H9 (cell line): ENCODE measurements around the gene AFAP1. TPM values are rescaled to one million over a fixed set of nuclear protein-coding genes. Genes with fewer than 3 reads are reported as not detected.

Source experiments
- DNase-seq: peaks from one replicate; pipeline ENCODE4 v3.0.0-alpha.2; 2017
- H2AFZ ChIP-seq: one replicate; pipeline ENCODE4 v1.6.1; 2013; ENCODE audit warnings: mild to moderate bottlenecking, low read length, control low read depth, moderate library complexity
- H2AK5ac ChIP-seq: 2 replicates; pipeline ENCODE4 v1.6.1; 2013; ENCODE audit warnings: low read length, control low read depth, mixed read lengths; ENCODE audit not compliant: insufficient read length
- H2BK120ac ChIP-seq: one replicate; pipeline ENCODE4 v1.6.1; 2013; ENCODE audit warnings: low read depth, mild to moderate bottlenecking, low read length, control low read depth, inconsistent platforms; ENCODE audit not compliant: poor library complexity, severe bottlenecking
- H2BK12ac ChIP-seq: 2 replicates; pipeline ENCODE4 v1.6.1; 2013; ENCODE audit warnings: low read length, control low read depth, mixed read lengths, low read depth; ENCODE audit not compliant: insufficient read length
- H2BK15ac ChIP-seq: 2 replicates; pipeline ENCODE4 v1.6.1; 2013; ENCODE audit warnings: low read depth, low read length, control low read depth
- H2BK20ac ChIP-seq: one replicate; pipeline ENCODE4 v1.6.1; 2013; ENCODE audit warnings: low read depth, mild to moderate bottlenecking, low read length, control low read depth, inconsistent platforms; ENCODE audit not compliant: poor library complexity, severe bottlenecking
- H2BK5ac ChIP-seq: 2 replicates; pipeline ENCODE4 v1.6.1; 2013; ENCODE audit warnings: low read length, control low read depth, mixed read lengths; ENCODE audit not compliant: insufficient read length
- H3K14ac ChIP-seq: 2 replicates; pipeline ENCODE4 v1.6.1; 2013; ENCODE audit warnings: low read length, control low read depth; ENCODE audit not compliant: insufficient read depth
- H3K18ac ChIP-seq: 2 replicates; pipeline ENCODE4 v1.6.1; 2013; ENCODE audit warnings: low read depth, mild to moderate bottlenecking, mixed read lengths, low read length, control low read depth; ENCODE audit not compliant: insufficient read length
- H3K23ac ChIP-seq: 2 replicates; pipeline ENCODE4 v1.6.1; 2013; ENCODE audit warnings: low read length, control low read depth, mixed read lengths, low read depth; ENCODE audit not compliant: insufficient read length
- H3K23me2 ChIP-seq: 2 replicates; pipeline ENCODE4 v1.6.1; 2013; ENCODE audit warnings: low read depth, mild to moderate bottlenecking, mixed read lengths, low read length, control low read depth; ENCODE audit not compliant: insufficient read length, poor library complexity, severe bottlenecking
- H3K27ac ChIP-seq: 2 replicates; pipeline ENCODE4 v1.5.1; 2013; ENCODE audit warnings: low read length, control low read depth, mixed read lengths, low read depth; ENCODE audit not compliant: insufficient read length
- H3K27me3 ChIP-seq: 2 replicates; pipeline ENCODE4 v1.6.1; 2013; ENCODE audit warnings: low read length, control low read depth, inconsistent platforms; ENCODE audit not compliant: insufficient read depth
- H3K4ac ChIP-seq: 2 replicates; pipeline ENCODE4 v1.6.1; 2013; ENCODE audit warnings: low read depth, mild to moderate bottlenecking, control low read depth, inconsistent platforms, low read length, moderate library complexity
- H3K4me1 ChIP-seq: 2 replicates; pipeline ENCODE4 v1.6.1; 2013; ENCODE audit warnings: low read length, control low read depth, inconsistent platforms; ENCODE audit not compliant: insufficient read depth
- H3K4me2 ChIP-seq: 2 replicates; pipeline ENCODE4 v1.6.1; 2013; ENCODE audit warnings: low read length, control low read depth, mixed read lengths; ENCODE audit not compliant: insufficient read length, insufficient read depth
- H3K56ac ChIP-seq: 2 replicates; pipeline ENCODE4 v1.6.1; 2013; ENCODE audit warnings: low read depth, mild to moderate bottlenecking, mixed read lengths, low read length, control low read depth; ENCODE audit not compliant: insufficient read length
- H3K79me1 ChIP-seq: 2 replicates; pipeline ENCODE4 v1.6.1; 2013; ENCODE audit warnings: low read depth, mild to moderate bottlenecking, moderate library complexity, low read length, control low read depth, inconsistent platforms; ENCODE audit not compliant: insufficient read depth, poor library complexity, severe bottlenecking
- H3K79me2 ChIP-seq: 2 replicates; pipeline ENCODE4 v1.6.1; 2013; ENCODE audit warnings: low read length, control low read depth, inconsistent platforms; ENCODE audit not compliant: insufficient read depth
- H3K9ac ChIP-seq: 2 replicates; pipeline ENCODE4 v1.6.1; 2013; ENCODE audit warnings: low read length, control low read depth, mixed read lengths; ENCODE audit not compliant: insufficient read length; ENCODE audit errors: extremely low read depth
- H3K9me3 ChIP-seq: one replicate; pipeline ENCODE4 v1.6.1; 2013; ENCODE audit warnings: low read depth, low read length, inconsistent platforms; ENCODE audit not compliant: control insufficient read depth
- H3T11ph ChIP-seq: one replicate; pipeline ENCODE4 v1.6.1; 2013; ENCODE audit warnings: mild to moderate bottlenecking, low read length, control low read depth, inconsistent platforms
- H4K20me1 ChIP-seq: one replicate; pipeline ENCODE4 v1.6.1; 2013; ENCODE audit not compliant: control insufficient read depth, insufficient read length, insufficient read depth
- H4K5ac ChIP-seq: 2 replicates; pipeline ENCODE4 v1.6.1; 2013; ENCODE audit warnings: low read depth, mild to moderate bottlenecking, mixed read lengths, low read length, control low read depth; ENCODE audit not compliant: insufficient read length
- H4K8ac ChIP-seq: replicated peaks from 2 replicates; pipeline ENCODE4 v1.6.1; 2013; ENCODE audit warnings: low read length, control low read depth, mixed read lengths, low read depth; ENCODE audit not compliant: insufficient read length
- H4K91ac ChIP-seq: 2 replicates; pipeline ENCODE4 v1.6.1; 2013; ENCODE audit warnings: low read depth, mild to moderate bottlenecking, moderate library complexity, mixed read lengths, low read length, control low read depth; ENCODE audit not compliant: insufficient read length
- H3K27ac Mint-ChIP-seq, 3 experiments: 2 replicates in 2 of 3; 3 replicates in 1 of 3; pipeline ENCODE4 v1.8.0; 2020 to 2021; ENCODE audit warnings: mixed read lengths in 3 of 3, mild to moderate bottlenecking in 1 of 3, moderate library complexity in 1 of 3
- H3K27me3 Mint-ChIP-seq: 2 replicates; pipeline ENCODE4 v1.8.0; 2021; ENCODE audit warnings: low read depth, mild to moderate bottlenecking, moderate library complexity, mixed read lengths
- H3K36me3 Mint-ChIP-seq, 3 experiments: 2 replicates in 2 of 3; 3 replicates in 1 of 3; pipeline ENCODE4 v1.8.0; 2020 to 2021; ENCODE audit warnings: low read depth in 3 of 3, mixed read lengths in 3 of 3; ENCODE audit not compliant: insufficient read depth in 1 of 3
- H3K4me1 Mint-ChIP-seq, 2 experiments: 2 replicates each; pipeline ENCODE4 v1.8.0; 2020; ENCODE audit warnings: mixed read lengths in 2 of 2
- H3K4me3 Mint-ChIP-seq, 2 experiments: 2 replicates in 1 of 2; 3 replicates in 1 of 2; pipeline ENCODE4 v1.8.0; 2020 to 2021; ENCODE audit warnings: mild to moderate bottlenecking in 2 of 2, mixed read lengths in 2 of 2, moderate library complexity in 1 of 2
- H3K9me3 Mint-ChIP-seq, 2 experiments: 2 replicates in 1 of 2; 3 replicates in 1 of 2; pipeline ENCODE4 v1.8.0; 2020; ENCODE audit warnings: mild to moderate bottlenecking in 2 of 2, mixed read lengths in 2 of 2, moderate library complexity in 1 of 2
- WGBS: extraction: QIAGEN DNeasy Blood & Tissue Kit; methylation state at CpG from one replicate; pipeline ENCODE4 v1.1.7; 2013; ENCODE audit warnings: missing lambda C conversion rate, low lambda C conversion rate, mixed read lengths; ENCODE audit not compliant: insufficient read length; ENCODE audit errors: extremely low coverage; 5-methylcytosine and 5-hydroxymethylcytosine counted together
- total RNA-seq: library from RNA; stranded (reverse); gene quantifications from 2 replicates; pipeline ENCODE4 v1.2.1, GENCODE V29; 2021
- TF ChIP-seq, protein P1 (sequence below): fragments of 200-600 bp; sonication (generic); conservative IDR thresholded peaks from 3 replicates; pipeline ENCODE4 v1.8.0; 2021; ENCODE audit warnings: antibody characterized with exemption, mild to moderate bottlenecking

AFAP1 gene
- total RNA-seq, 1 experiment from 2014 or later: 6.5 TPM

DNA sequence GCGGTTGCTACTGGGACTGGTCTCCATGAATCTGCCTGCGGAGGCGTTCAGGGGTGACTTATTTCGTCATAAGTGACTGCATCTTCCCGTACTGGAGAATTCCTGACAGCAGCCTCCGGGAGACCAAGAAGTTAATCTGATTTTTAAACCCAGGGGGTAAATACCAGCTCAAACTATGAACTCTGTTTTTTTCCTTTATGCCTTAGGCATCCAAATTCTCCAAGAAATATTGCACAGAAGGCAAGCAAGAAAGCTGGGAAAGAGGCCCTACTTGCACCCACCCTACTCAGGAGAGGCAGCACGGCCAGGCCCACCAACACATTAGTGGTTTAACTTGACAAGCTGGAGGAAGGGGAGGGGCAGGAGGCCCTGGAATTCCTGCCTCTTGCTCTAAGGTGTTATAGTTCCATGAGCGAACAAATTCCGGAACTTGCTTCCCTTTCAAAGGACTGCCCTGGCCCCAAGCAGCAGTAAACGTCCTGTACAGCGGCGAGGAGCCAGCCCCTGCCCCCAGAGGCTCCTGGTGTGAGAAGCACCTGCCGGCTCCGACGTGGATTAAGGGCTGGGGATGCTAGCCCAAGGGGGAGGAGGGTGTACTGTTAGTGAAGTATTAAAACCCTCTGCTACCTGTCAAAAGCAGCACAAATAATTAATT is 177.2 kb downstream of the AFAP1 start:
- no peak overlapping the region for H3K4me3 Mint-ChIP-seq
- H3K9me3 ChIP-seq: no peaks in the 10 kb centered on the region
- no peak for DNase-seq
- TF ChIP-seq, protein P1, sequence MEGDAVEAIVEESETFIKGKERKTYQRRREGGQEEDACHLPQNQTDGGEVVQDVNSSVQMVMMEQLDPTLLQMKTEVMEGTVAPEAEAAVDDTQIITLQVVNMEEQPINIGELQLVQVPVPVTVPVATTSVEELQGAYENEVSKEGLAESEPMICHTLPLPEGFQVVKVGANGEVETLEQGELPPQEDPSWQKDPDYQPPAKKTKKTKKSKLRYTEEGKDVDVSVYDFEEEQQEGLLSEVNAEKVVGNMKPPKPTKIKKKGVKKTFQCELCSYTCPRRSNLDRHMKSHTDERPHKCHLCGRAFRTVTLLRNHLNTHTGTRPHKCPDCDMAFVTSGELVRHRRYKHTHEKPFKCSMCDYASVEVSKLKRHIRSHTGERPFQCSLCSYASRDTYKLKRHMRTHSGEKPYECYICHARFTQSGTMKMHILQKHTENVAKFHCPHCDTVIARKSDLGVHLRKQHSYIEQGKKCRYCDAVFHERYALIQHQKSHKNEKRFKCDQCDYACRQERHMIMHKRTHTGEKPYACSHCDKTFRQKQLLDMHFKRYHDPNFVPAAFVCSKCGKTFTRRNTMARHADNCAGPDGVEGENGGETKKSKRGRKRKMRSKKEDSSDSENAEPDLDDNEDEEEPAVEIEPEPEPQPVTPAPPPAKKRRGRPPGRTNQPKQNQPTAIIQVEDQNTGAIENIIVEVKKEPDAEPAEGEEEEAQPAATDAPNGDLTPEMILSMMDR: no peak
- no peak overlapping the region for H3K56ac ChIP-seq
- no peak overlapping the region for H2BK120ac ChIP-seq
- H4K8ac ChIP-seq: no peak overlapping the region
- no peaks in the 10 kb centered on the region for H3K27me3 ChIP-seq
- H3K79me1 ChIP-seq: no peaks in the 10 kb centered on the region
- no peak overlapping the region for H3K14ac ChIP-seq
- no peaks in the 10 kb centered on the region for H3K27me3 Mint-ChIP-seq
- no peak overlapping the region for H3K4me2 ChIP-seq
- no peak overlapping the region for H3K27ac Mint-ChIP-seq
- H3K23me2 ChIP-seq: no peaks in the 10 kb centered on the region
- no peaks in the 10 kb centered on the region for H3K4me1 ChIP-seq
- no CpG with 5 or more reads among the region's 15 CpGs for WGBS
- H4K91ac ChIP-seq: no peak overlapping the region
- H2AFZ ChIP-seq: no peak overlapping the region
- no peak overlapping the region for H2BK15ac ChIP-seq
- no peak overlapping the region for H3T11ph ChIP-seq
- no peak overlapping the region for H3K9ac ChIP-seq
- H4K20me1 ChIP-seq: no peaks in the 10 kb centered on the region
- no peak overlapping the region for H3K27ac ChIP-seq
- no peak overlapping the region for H2AK5ac ChIP-seq
- no peaks in the 10 kb centered on the region for H3K79me2 ChIP-seq
- no peak overlapping the region for H3K23ac ChIP-seq
- H2BK20ac ChIP-seq: no peak overlapping the region
- no peak overlapping the region for H3K18ac ChIP-seq
- no peak overlapping the region for H4K5ac ChIP-seq
- peaks cover 0 to 4% (median 3%) of the 10 kb centered on the region in 3 experiments; a peak in 1 of 7 replicates for H3K36me3 Mint-ChIP-seq
- no peaks in the 10 kb centered on the region for H3K9me3 Mint-ChIP-seq
- no peak overlapping the region for H3K4ac ChIP-seq
- peaks cover 8 to 15% of the 10 kb centered on the region in 2 experiments; a peak in 2 of 4 replicates for H3K4me1 Mint-ChIP-seq
- H2BK12ac ChIP-seq: no peak overlapping the region
- no peak overlapping the region for H2BK5ac ChIP-seq
